ENCODE data around the gene CSTB. TPM values are rescaled to one million over a fixed set of nuclear protein-coding genes. Genes with fewer than 3 reads are reported as not detected.
A peak's percentile ranks its signal among the peaks of the same experiment; 100 is the strongest.

The CSTB gene
- total RNA-seq, 2 donors from 2014 or later, result 22.0 to 26.0 TPM

DNA sequence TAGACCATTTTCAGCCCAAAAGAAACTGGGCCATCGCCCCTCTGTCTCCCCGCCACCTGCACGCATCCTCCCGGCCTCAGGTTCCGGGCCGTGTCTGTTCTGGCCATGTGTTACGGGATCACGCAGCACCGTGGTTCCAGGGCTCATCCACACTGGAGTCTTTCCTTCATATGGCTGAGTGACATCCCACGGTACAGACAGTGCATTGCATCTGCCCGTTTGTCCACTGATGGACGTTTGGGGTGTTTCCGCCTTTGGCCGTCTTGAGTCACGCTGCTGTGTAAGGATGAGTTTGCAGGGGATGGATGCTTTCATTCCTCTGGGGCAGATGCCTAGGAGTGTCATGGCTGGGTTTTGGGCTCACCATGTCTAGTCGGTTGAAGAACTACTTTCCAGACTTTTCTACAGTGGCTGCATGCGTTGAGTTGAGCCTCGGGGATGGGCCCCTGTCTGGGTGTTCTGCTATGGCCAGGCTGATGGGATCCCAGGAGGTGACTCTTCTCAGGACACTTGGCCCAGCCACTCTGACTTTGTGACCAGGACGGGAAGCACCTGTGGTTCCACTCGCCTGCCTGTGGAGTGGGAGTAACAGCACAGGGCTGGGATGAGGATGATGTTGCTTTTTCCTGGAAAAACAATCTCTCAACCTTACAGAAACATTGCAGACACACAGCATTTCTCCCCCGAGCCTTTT lies 30.1 kb upstream of the CSTB start:
- H3K27me3 Mint-ChIP-seq, result no peaks in the 10 kb centered on the region
- peaks cover 7% of the 10 kb centered on the region for H3K4me1 Mint-ChIP-seq
- H3K9me3 ChIP-seq (ENCODE audit: control insufficient read depth, low read length, poor library complexity, severe bottlenecking), result no peaks in the 10 kb centered on the region
- DNase-seq (no peak), ATAC-seq (no peak)
- H3K4me3 Mint-ChIP-seq, result no peak overlapping the region
- H3K36me3 Mint-ChIP-seq (ENCODE audit: low read depth), result no peaks in the 10 kb centered on the region
- H3K27ac Mint-ChIP-seq, result peak overlapping the region; percentile 60

- Mint-ChIP-seq H3K36me3 (ENCODE audit: low read depth) (no peaks in the 10 kb centered on the region), H3K27me3 (no peaks in the 10 kb centered on the region), H3K4me1 (peaks cover 2% of the 10 kb centered on the region), H3K4me3 (no peak overlapping the region), H3K27ac (peak overlapping the region; percentile 60)
- DNase-seq (no peak), ATAC-seq (peak; percentile 75)
- H3K9me3 ChIP-seq (ENCODE audit: control insufficient read depth, low read length, poor library complexity, severe bottlenecking), result no peaks in the 10 kb centered on the region
These were observed 29.2 kb upstream of the CSTB start for GRCh38 chr21:43805275-43805800.

- no peaks in the 10 kb centered on the region for H3K27me3 Mint-ChIP-seq
- no peaks in the 10 kb centered on the region for H3K9me3 ChIP-seq (ENCODE audit: control insufficient read depth, low read length, poor library complexity, severe bottlenecking)
- H3K4me1 Mint-ChIP-seq, result peaks cover 2% of the 10 kb centered on the region
- no peaks in the 10 kb centered on the region for H3K36me3 Mint-ChIP-seq (ENCODE audit: low read depth)
- H3K4me3 Mint-ChIP-seq, result no peak overlapping the region
- ATAC-seq (no peak), DNase-seq (no peak)
- no peak overlapping the region for H3K27ac Mint-ChIP-seq
These were observed 27.6 kb upstream of the CSTB start for GRCh38 chr21:43803558-43804300.

DNA sequence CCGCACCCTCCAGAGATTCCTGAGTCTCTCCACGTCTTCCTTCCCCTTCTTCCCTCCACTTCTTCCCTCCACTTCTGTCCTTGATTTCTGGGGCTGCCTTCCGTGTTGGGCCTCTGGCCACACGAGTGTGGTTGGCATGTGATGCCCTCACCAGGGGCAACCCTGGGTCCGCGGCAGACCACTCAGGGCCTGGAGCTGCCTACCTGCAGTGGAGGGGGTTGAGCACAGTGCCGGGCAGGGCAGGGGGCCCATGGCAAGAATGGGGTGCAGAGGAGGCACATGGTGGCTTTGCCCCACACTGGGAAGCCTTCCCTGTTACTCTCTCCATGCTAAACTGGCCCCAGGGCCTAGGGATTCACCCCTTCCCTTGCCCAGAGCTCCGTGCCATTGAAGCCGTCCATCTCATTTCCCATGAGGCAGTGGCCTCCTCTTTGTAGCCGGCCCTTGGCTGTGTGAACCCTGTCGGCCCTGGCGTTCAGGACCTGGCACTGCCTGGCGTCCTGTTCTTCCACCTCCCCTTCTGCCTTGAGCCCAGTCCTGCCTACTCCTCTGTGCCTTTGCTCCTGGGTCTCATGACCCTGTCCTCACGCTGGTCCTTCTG lies 26.7 kb upstream of the CSTB start:
- Mint-ChIP-seq H3K36me3 (ENCODE audit: low read depth) (peaks cover 2% of the 10 kb centered on the region), H3K4me1 (peaks cover 4% of the 10 kb centered on the region), H3K27me3 (no peaks in the 10 kb centered on the region), H3K27ac (no peak overlapping the region), H3K4me3 (no peak overlapping the region)
- H3K9me3 ChIP-seq (ENCODE audit: control insufficient read depth, low read length, poor library complexity, severe bottlenecking), result no peaks in the 10 kb centered on the region
- ATAC-seq (no peak), DNase-seq (no peak)

- DNase-seq (no peak), ATAC-seq (no peak)
- H3K9me3 ChIP-seq (ENCODE audit: control insufficient read depth, low read length, poor library complexity, severe bottlenecking), result no peaks in the 10 kb centered on the region
- H3K4me3 Mint-ChIP-seq, result no peak overlapping the region
- H3K36me3 Mint-ChIP-seq (ENCODE audit: low read depth), result peaks cover 2% of the 10 kb centered on the region
- H3K27me3 Mint-ChIP-seq, result no peaks in the 10 kb centered on the region
- H3K27ac Mint-ChIP-seq, result peak overlapping the region; percentile 14
- peaks cover 4% of the 10 kb centered on the region for H3K4me1 Mint-ChIP-seq
These were observed 25.1 kb upstream of the CSTB start for GRCh38 chr21:43801006-43801783.

- peak overlapping the region; percentile 14 for H3K27ac Mint-ChIP-seq
- no peaks in the 10 kb centered on the region for H3K9me3 ChIP-seq (ENCODE audit: control insufficient read depth, low read length, poor library complexity, severe bottlenecking)
- no peak overlapping the region for H3K4me3 Mint-ChIP-seq
- peaks cover 4% of the 10 kb centered on the region for H3K4me1 Mint-ChIP-seq
- ATAC-seq, result no peak
- H3K27me3 Mint-ChIP-seq, result no peaks in the 10 kb centered on the region
- H3K36me3 Mint-ChIP-seq (ENCODE audit: low read depth), result peaks cover 2% of the 10 kb centered on the region
- no peak for DNase-seq
These were observed 24.5 kb upstream of the CSTB start for GRCh38 chr21:43800566-43800965.

- no peak for DNase-seq
- Mint-ChIP-seq H3K27me3 (no peaks in the 10 kb centered on the region), H3K27ac (peak overlapping the region; percentile 14), H3K36me3 (ENCODE audit: low read depth) (peaks cover 4% of the 10 kb centered on the region), H3K4me1 (peaks cover 4% of the 10 kb centered on the region), H3K4me3 (no peak overlapping the region)
- no peaks in the 10 kb centered on the region for H3K9me3 ChIP-seq (ENCODE audit: control insufficient read depth, low read length, poor library complexity, severe bottlenecking)
- no peak for ATAC-seq
These were observed 24.0 kb upstream of the CSTB start for GRCh38 chr21:43800124-43800523.

GRCh38 chr21:43799301-43799840 lies 23.3 kb upstream of the CSTB start:
- no peaks in the 10 kb centered on the region for H3K9me3 ChIP-seq (ENCODE audit: control insufficient read depth, low read length, poor library complexity, severe bottlenecking)
- Mint-ChIP-seq H3K27ac (peak overlapping the region; percentile 14), H3K36me3 (ENCODE audit: low read depth) (peaks cover 5% of the 10 kb centered on the region), H3K4me1 (peaks cover 4% of the 10 kb centered on the region), H3K27me3 (no peaks in the 10 kb centered on the region), H3K4me3 (no peak overlapping the region)
- DNase-seq, result no peak
- no peak for ATAC-seq

DNA sequence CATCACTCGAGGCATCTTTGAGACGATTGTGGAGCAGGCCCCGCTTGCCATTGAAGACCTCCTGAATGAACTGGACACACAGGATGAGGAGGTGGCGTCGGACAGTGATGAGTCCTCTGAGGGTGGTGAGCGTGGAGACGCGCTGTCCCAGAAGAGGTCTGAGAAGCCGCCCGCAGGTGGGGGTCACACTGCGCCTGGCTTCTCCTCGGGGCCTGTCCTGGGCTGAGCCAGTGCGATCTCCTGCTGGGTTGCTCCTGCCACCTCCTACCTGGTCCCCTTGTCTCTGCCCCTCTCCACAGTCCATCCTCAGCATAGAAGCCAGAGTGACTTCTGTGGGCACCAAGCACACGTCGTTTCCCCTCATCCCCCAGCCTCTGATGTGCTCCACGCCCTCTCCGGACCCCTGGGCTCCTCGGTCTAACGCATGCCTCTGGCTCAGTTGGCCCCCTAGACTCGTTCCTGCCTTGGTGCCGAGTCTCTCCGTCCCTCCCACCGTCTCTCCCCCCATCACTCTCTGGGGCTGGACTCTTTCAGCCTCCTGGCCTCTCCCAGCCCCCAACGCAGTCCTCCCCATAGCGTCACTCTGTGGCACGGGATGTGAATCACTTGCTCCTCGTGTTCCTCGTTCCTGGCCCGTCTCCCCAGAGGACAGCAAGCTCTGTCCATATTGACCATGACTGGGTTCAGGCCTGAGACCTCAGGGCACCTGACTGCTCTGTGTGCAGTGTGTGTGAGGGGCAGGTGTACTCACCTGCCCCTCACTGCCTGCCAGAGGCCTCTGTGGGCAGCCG lies 22.0 kb upstream of the CSTB start:
- Mint-ChIP-seq H3K36me3 (ENCODE audit: low read depth) (peaks cover 5% of the 10 kb centered on the region), H3K27ac (no peak overlapping the region), H3K4me3 (no peak overlapping the region), H3K27me3 (no peaks in the 10 kb centered on the region), H3K4me1 (peaks cover 4% of the 10 kb centered on the region)
- no peak for DNase-seq
- no peak for ATAC-seq
- H3K9me3 ChIP-seq (ENCODE audit: control insufficient read depth, low read length, poor library complexity, severe bottlenecking), result no peaks in the 10 kb centered on the region

DNA sequence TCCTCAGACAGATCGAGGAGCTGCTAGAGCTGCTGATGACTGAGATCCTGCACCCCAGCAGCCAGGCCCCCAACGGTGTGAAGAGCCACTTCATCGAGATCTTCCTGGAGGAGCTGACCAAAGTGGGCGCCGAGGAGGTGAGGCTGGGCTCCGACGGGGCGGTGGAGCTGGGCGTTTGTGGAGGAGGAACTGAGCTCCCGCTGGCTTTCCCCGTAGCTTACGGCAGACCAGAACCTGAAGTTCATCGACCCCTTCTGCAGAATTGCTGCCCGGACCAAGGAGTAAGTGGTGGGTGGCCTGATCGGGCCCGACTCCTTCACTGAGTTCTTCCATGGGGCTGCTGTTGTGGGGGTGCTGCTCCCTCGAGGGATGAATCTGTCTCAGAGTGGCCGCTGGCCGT lies 21.3 kb upstream of the CSTB start:
- no peak overlapping the region for H3K27ac Mint-ChIP-seq
- ATAC-seq, result no peak
- H3K36me3 Mint-ChIP-seq (ENCODE audit: low read depth), result peaks cover 5% of the 10 kb centered on the region

DNA sequence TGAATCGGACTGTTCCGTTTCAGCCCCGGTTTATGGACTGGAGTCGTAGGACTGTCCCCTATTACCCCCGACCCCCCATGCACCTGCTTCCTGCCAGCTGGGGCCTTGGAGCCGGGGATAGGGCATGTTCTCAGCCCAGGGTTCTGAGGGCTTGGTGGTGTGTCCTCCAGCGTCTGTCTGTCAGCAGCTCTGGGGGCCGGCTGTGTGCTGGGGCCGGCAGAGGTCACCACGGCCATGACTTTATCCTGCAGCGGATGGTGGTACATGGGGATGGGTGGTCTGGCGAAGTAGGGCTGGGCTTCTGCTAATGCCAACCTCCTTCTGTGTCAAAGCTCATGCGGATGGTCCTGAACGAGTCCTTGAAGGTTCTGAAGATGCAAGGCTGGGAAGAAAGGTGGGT lies 18.7 kb upstream of the CSTB start:
- Mint-ChIP-seq H3K27ac (no peak overlapping the region), H3K4me1 (peaks cover 11% of the 10 kb centered on the region), H3K36me3 (ENCODE audit: low read depth) (peaks cover 5% of the 10 kb centered on the region), H3K4me3 (no peak overlapping the region), H3K27me3 (no peaks in the 10 kb centered on the region)
- ATAC-seq (no peak), DNase-seq (no peak)
- H3K9me3 ChIP-seq (ENCODE audit: control insufficient read depth, low read length, poor library complexity, severe bottlenecking), result no peaks in the 10 kb centered on the region

More for the DNA sequence above, 21.3 kb upstream of the CSTB start:
- no peak for DNase-seq
- no peak overlapping the region for H3K4me3 Mint-ChIP-seq
- no peaks in the 10 kb centered on the region for H3K27me3 Mint-ChIP-seq
- peaks cover 4% of the 10 kb centered on the region for H3K4me1 Mint-ChIP-seq
- H3K9me3 ChIP-seq (ENCODE audit: control insufficient read depth, low read length, poor library complexity, severe bottlenecking), result no peaks in the 10 kb centered on the region

DNA sequence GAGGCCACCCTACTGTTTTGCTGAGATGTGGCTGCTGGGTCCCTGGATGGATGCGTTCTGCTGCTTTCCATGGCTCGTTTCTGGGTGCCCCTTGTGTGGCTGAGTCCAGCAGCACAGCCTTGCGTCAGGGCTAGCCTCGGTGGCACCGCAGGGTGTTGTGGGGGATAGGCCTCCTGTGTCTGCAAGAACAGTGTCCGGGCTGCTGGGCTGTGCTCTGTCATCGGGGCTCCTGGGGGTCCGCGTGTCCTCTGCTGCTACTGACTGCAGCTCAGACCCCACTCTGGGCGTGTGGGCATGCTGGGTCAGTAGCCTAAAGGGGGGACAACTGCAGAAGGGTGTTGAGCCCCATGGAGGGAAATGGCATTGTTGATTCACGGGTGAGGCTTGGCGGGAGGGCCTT lies 18.2 kb upstream of the CSTB start:
- Mint-ChIP-seq H3K36me3 (ENCODE audit: low read depth) (peaks cover 5% of the 10 kb centered on the region), H3K4me1 (peaks cover 11% of the 10 kb centered on the region), H3K4me3 (no peak overlapping the region), H3K27ac (no peak overlapping the region), H3K27me3 (no peaks in the 10 kb centered on the region)
- ATAC-seq (no peak), DNase-seq (no peak)
- H3K9me3 ChIP-seq (ENCODE audit: control insufficient read depth, low read length, poor library complexity, severe bottlenecking), result no peaks in the 10 kb centered on the region

Data from T-helper 17 cell (primary cell).